ENCODE measurements around the gene RECQL.
A peak's percentile ranks its signal among the peaks of the same experiment; 100 is the strongest.

RECQL gene

DNA sequence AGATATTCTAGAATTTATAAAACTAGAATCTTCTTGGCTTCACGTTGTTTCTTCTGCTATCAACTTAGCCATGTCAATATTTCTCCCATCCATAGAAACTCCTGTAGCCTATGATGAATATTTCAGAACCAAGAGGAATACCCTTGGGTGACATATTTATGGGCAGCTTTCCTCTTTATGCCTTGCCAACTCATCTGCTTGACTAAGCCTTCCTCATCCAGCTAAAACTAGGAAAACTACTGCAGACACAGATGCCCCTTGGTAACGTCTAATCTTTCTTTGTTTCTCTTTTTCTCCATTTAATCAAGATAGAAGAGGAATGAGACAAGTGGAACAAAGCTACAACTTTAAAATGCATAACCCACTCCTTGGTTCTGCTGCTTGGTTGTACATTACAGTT is 6.4 kb upstream of the RECQL start:
- no peak for DNase-seq (ENCODE audit: low read depth)
- H3K4me3 ChIP-seq (ENCODE audit: low read depth, low read length), result no peak overlapping the region
- TF ChIP-seq, protein P1, sequence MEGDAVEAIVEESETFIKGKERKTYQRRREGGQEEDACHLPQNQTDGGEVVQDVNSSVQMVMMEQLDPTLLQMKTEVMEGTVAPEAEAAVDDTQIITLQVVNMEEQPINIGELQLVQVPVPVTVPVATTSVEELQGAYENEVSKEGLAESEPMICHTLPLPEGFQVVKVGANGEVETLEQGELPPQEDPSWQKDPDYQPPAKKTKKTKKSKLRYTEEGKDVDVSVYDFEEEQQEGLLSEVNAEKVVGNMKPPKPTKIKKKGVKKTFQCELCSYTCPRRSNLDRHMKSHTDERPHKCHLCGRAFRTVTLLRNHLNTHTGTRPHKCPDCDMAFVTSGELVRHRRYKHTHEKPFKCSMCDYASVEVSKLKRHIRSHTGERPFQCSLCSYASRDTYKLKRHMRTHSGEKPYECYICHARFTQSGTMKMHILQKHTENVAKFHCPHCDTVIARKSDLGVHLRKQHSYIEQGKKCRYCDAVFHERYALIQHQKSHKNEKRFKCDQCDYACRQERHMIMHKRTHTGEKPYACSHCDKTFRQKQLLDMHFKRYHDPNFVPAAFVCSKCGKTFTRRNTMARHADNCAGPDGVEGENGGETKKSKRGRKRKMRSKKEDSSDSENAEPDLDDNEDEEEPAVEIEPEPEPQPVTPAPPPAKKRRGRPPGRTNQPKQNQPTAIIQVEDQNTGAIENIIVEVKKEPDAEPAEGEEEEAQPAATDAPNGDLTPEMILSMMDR (IDR thresholded peaks at IDR 0.05; ENCODE audit: insufficient read depth, low read depth, low read length, missing control alignments), result no peak

DNA sequence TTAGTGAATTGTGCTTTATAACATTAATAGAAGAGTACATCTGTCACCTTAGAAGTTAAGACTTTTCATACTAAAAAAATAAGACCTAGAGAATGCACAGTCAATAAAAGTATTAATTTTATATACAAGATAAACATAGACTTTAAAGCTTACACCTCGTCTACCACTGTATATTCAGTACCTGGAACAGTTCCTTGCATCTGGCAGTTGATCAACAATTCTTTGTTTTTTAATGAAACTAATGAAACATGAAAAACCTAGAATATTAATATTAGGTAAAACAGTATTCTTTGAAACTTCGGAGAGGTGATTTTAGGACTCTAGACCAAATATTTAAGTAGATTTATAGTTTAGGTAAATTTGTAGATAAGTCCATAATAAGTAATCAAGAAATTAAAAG is 4.5 kb upstream of the RECQL start:
- TF ChIP-seq, protein P1 (IDR thresholded peaks at IDR 0.05; ENCODE audit: insufficient read depth, low read depth, low read length, missing control alignments), result no peak
- H3K4me3 ChIP-seq (ENCODE audit: low read depth, low read length), result no peak overlapping the region
- DNase-seq (ENCODE audit: low read depth), result no peak

DNA sequence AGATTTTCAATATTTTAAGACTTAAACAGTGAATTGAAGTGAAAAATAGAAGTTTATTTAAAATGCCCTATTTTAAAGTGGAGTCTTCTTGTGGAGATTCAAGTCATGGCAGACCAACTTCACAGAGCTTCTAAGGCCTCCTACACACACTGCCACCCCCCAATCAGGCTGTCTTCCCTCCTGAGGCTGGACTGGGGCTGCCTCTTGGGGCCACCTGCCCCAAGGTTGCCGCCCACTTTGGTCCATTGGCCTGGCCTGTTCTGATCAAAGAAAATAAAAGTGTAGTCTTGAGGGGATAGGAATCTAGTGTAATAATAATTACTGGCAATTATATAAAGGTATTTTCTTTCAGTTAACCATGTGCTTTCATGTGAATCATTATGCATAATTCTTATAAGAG is 1.4 kb upstream of the RECQL start:
- peak overlapping the region; percentile 93 for H3K4me3 ChIP-seq (ENCODE audit: low read depth, low read length)
- peak; percentile 16 for DNase-seq (ENCODE audit: low read depth)
- TF ChIP-seq, protein P1 (IDR thresholded peaks at IDR 0.05; ENCODE audit: insufficient read depth, low read depth, low read length, missing control alignments), result no peak

DNA sequence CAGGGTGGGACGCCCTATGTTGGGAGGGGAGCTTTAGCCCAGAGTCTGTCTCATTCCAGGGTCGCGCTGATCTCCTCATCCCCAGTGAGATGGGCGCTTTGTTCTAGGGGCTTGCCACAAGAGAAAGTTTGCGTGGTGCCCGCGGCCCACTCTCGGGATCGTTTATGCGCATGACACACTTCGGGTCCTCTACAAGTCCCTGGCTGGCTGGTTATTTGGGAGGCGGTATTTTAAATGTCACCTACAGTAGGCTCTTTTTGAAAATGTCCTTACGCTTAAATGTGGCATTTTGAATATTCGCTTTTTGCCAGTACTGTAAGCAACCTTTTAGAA is 695 bp upstream of the RECQL start:
- H3K4me3 ChIP-seq (ENCODE audit: low read depth, low read length), result peak overlapping the region; percentile 93
- DNase-seq (ENCODE audit: low read depth), result peak; percentile 45
- TF ChIP-seq, protein P1 (IDR thresholded peaks at IDR 0.05; ENCODE audit: insufficient read depth, low read depth, low read length, missing control alignments), result no peak

DNA sequence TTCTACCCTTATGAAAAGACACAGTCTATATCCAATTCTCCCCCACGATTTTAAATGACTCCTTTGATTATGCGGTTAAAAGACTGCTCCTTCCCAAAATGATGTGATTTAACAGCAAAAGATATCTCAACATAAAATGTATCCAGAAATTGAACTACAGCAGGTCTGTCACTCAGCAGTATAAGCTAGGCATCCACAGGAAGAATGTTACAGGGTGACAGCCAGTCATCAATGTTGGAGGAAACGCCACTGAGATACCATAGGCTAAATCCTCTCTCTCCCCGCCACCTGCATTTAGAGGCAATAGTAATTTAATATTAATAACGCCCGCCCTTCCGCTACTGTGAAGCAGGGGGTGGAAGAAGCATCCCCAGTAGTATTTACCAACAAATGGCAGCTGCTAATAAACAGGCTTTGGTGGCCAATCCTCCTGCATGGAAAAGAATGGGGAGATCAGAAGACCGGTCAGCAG is 613 bp downstream of the RECQL start:
- TF ChIP-seq, protein P1 (IDR thresholded peaks at IDR 0.05; ENCODE audit: insufficient read depth, low read depth, low read length, missing control alignments), result no peak
- DNase-seq (ENCODE audit: low read depth), result no peak
- H3K4me3 ChIP-seq (ENCODE audit: low read depth, low read length), result peak overlapping the region; percentile 93

DNA sequence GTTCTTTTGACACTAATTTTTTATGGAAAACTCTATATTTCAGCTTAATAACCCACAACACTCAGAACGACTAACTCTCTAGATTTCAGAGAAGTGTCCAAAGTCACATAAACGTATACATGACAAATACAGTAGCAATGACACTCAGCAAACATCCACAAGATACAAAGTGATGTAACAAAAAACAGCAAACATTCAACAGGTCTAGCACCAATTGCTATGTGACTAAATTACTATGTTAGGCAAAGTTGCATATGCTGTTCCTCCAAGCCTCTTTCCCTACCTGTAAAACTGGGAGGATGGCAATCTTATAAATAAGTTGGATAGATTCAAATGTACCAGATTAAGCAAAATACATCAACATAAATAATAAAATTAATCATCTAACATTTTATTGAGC is 1.7 kb downstream of the RECQL start:
- TF ChIP-seq, protein P1 (IDR thresholded peaks at IDR 0.05; ENCODE audit: insufficient read depth, low read depth, low read length, missing control alignments), result no peak
- peak overlapping the region; percentile 93 for H3K4me3 ChIP-seq (ENCODE audit: low read depth, low read length)
- DNase-seq (ENCODE audit: low read depth), result no peak

DNA sequence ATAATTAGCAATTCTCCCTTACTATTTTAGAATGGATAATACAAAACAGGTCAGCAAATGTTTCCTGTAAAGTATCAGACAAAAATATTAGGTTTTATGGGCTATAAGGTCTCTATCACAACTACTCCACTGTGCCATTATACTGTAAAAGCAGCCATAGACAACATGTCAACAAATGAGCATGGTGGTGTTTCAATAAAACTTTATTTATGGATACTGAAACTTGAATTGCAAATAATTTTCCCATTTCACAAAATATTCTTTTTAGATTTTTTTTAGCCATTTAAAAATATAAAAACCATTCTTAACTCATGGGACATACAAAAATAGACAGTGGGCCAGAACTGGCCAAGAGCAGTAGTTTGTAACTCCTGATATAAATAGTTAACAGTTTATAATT is 15.4 kb downstream of the RECQL start:
- TF ChIP-seq, protein P1 (IDR thresholded peaks at IDR 0.05; ENCODE audit: insufficient read depth, low read depth, low read length, missing control alignments), result no peak
- no peak for DNase-seq (ENCODE audit: low read depth)

More for the DNA sequence above, 15.4 kb downstream of the RECQL start:
- no peak overlapping the region for H3K4me3 ChIP-seq (ENCODE audit: low read depth, low read length)
